IPS-18c (cell line): ENCODE results near the gene CNBP.
"Not testable (repeated sequence)": the region's sequence is repeated elsewhere in the genome, so short reads cannot be mapped to it uniquely, and the experiment has no call there.

Source experiments
- H3K4me3 ChIP-seq: 2 replicates; pipeline ENCODE4 v1.7.0; 2013; ENCODE audit warnings: low read depth, mild to moderate bottlenecking, low read length, moderate library complexity; ENCODE audit not compliant: insufficient read depth
- H3K9me3 ChIP-seq: one replicate; pipeline ENCODE4 v1.6.1; 2013; ENCODE audit warnings: mild to moderate bottlenecking, low read length, moderate library complexity; ENCODE audit not compliant: control insufficient read depth, insufficient read depth

The CNBP gene

GRCh38 chr3:129160891-129161859, 22.5 kb downstream of the CNBP start, which contains the start of gene ISY1:
ISY1 (minus strand) TSS chr3:129161063; CDS start chr3:129160975, 88 bp downstream.
- Histone ChIP-seq H3K9me3 (no peaks in the 10 kb centered on the region), H3K4me3 (peak within 1 kb of the TSS; percentile 79)

GRCh38 chr3:129144786-129145185, 38.9 kb downstream of the CNBP start:
- no peak overlapping the region for H3K4me3 ChIP-seq
- no peaks in the 10 kb centered on the region for H3K9me3 ChIP-seq

GRCh38 chr3:129141011-129141410, 42.7 kb downstream of the CNBP start:
- H3K9me3 ChIP-seq, H3K4me3 ChIP-seq: not testable (repeated sequence)

GRCh38 chr3:129139911-129140310, 43.8 kb downstream of the CNBP start:
- Histone ChIP-seq H3K4me3 (no peak overlapping the region), H3K9me3 (no peaks in the 10 kb centered on the region)

- H3K4me3 ChIP-seq, H3K9me3 ChIP-seq: not testable (repeated sequence)
These were observed 47.4 kb downstream of the CNBP start for GRCh38 chr3:129136275-129136674.

- Histone ChIP-seq H3K4me3 (no peak overlapping the region), H3K9me3 (no peaks in the 10 kb centered on the region)
These were observed 51.4 kb downstream of the CNBP start for GRCh38 chr3:129132097-129132866.

- no peak overlapping the region for H3K4me3 ChIP-seq
- H3K9me3 ChIP-seq, result no peaks in the 10 kb centered on the region
These were observed 52.1 kb downstream of the CNBP start for GRCh38 chr3:129131465-129132088.

- no peaks in the 10 kb centered on the region for H3K9me3 ChIP-seq
- H3K4me3 ChIP-seq, result no peak overlapping the region
These were observed 53.3 kb downstream of the CNBP start for GRCh38 chr3:129130291-129130813.

GRCh38 chr3:129128357-129129155, 55.1 kb downstream of the CNBP start:
- H3K9me3 ChIP-seq, result no peaks in the 10 kb centered on the region
- H3K4me3 ChIP-seq, result no peak overlapping the region; the same call in 1 of the 2 replicates

GRCh38 chr3:129126726-129127280, 56.9 kb downstream of the CNBP start:
- Histone ChIP-seq H3K4me3 (no peak overlapping the region), H3K9me3 (no peaks in the 10 kb centered on the region)

- H3K4me3 ChIP-seq, result no peak overlapping the region
- H3K9me3 ChIP-seq, result no peaks in the 10 kb centered on the region
These were observed 60.2 kb downstream of the CNBP start for GRCh38 chr3:129123314-129124060.

- Histone ChIP-seq H3K4me3 (peak overlapping the region; percentile 72), H3K9me3 (no peaks in the 10 kb centered on the region)
These were observed 61.2 kb downstream of the CNBP start for GRCh38 chr3:129122412-129123011.

- H3K4me3 ChIP-seq, result peak within 1 kb of the TSS; percentile 81
- H3K9me3 ChIP-seq, result no peaks in the 10 kb centered on the region
These were observed 61.8 kb downstream of the CNBP start, which contains the start of gene RAB43 for GRCh38 chr3:129121792-129122411. RAB43 (minus strand) TSS chr3:129121804; CDS start chr3:129121489, 315 bp downstream.

- Histone ChIP-seq H3K9me3 (no peaks in the 10 kb centered on the region), H3K4me3 (peak overlapping the region; percentile 81)
These were observed 62.5 kb downstream of the CNBP start for GRCh38 chr3:129121016-129121791.
